HepG2 (cell line): Measurements from ENCODE around the gene ELK1. TPM values are rescaled to one million over a fixed set of nuclear protein-coding genes. Genes with fewer than 3 reads are reported as not detected.

Source experiments
- ATF7 ChIP-seq, 2 experiments: fragments of 450-650 bp in 1 of 2; sonication (generic) in 1 of 2; formaldehyde crosslinking in 1 of 2; IDR thresholded peaks; 2 replicates each; pipeline versions ENCODE4 v1.4.0 to v1.6.1; 2016 to 2020; ENCODE audit warnings: antibody characterized with exemption in 1 of 2, mild to moderate bottlenecking in 1 of 2, missing genetic modification reagents in 1 of 2
- CBFB ChIP-seq: sonication (generic); formaldehyde crosslinking; IDR thresholded peaks from 2 replicates; pipeline ENCODE4 v1.4.0; 2020; ENCODE audit warnings: missing genetic modification reagents
- ELF3 ChIP-seq: IDR thresholded peaks from 2 replicates; pipeline ENCODE4 v1.6.1; 2016; ENCODE audit warnings: missing genetic modification reagents, missing compliant biosample characterization
- GATAD2A ChIP-seq: IDR thresholded peaks from 2 replicates; pipeline ENCODE4 v1.6.1; 2016
- IRX3 ChIP-seq: sonication (generic); formaldehyde crosslinking; IDR thresholded peaks from 2 replicates; pipeline ENCODE4 v1.8.1; 2023; ENCODE audit warnings: mild to moderate bottlenecking, low read depth, missing genetic modification reagents, borderline replicate concordance
- MXI1 ChIP-seq: IDR thresholded peaks from 3 replicates; pipeline ENCODE4 v1.6.1; 2012; ENCODE audit warnings: low read depth, low read length, inconsistent platforms, borderline replicate concordance
- NR2C2 ChIP-seq: sonication (generic); formaldehyde crosslinking; IDR thresholded peaks from 2 replicates; pipeline ENCODE4 v1.4.0; 2020; ENCODE audit warnings: missing genetic modification reagents, mild to moderate bottlenecking, moderate library complexity, borderline replicate concordance
- RAD51 ChIP-seq: fragments of 450-650 bp; IDR thresholded peaks from 2 replicates; pipeline ENCODE4 v1.6.1; 2016; ENCODE audit warnings: borderline replicate concordance
- RARA ChIP-seq: IDR thresholded peaks from 2 replicates; pipeline ENCODE4 v1.6.1; 2016; ENCODE audit warnings: missing genetic modification reagents, missing compliant biosample characterization
- RBFOX2 ChIP-seq: fragments of 200-400 bp; formaldehyde crosslinking; IDR thresholded peaks from 2 replicates; pipeline ENCODE4 v1.6.1; 2017; ENCODE audit warnings: low read depth, mild to moderate bottlenecking, low read length
- RELA ChIP-seq: sonication (generic); formaldehyde crosslinking; IDR thresholded peaks from 2 replicates; pipeline ENCODE4 v1.4.0; 2020; ENCODE audit warnings: missing genetic modification reagents
- SSRP1 ChIP-seq: IDR thresholded peaks from 2 replicates; pipeline ENCODE4 v1.6.1; 2016; ENCODE audit warnings: control low read depth
- STAT5B ChIP-seq: sonication (generic); formaldehyde crosslinking; IDR thresholded peaks from 2 replicates; pipeline ENCODE4 v1.4.0; 2020; ENCODE audit warnings: missing genetic modification reagents
- TOPORS ChIP-seq: sonication (generic); formaldehyde crosslinking; IDR thresholded peaks from 2 replicates; pipeline ENCODE4 v1.8.0; 2023; ENCODE audit warnings: mild to moderate bottlenecking, missing genetic modification reagents
- ZBTB21 ChIP-seq: sonication (generic); formaldehyde crosslinking; IDR thresholded peaks from 2 replicates; pipeline ENCODE4 v1.4.0; 2020; ENCODE audit warnings: missing genetic modification reagents
- ZFX ChIP-seq: sonication (generic); formaldehyde crosslinking; IDR thresholded peaks from 2 replicates; pipeline ENCODE4 v1.4.0; 2020; ENCODE audit warnings: mild to moderate bottlenecking, low read depth, missing genetic modification reagents, moderate library complexity
- ZNF335 ChIP-seq: sonication (generic); formaldehyde crosslinking; IDR thresholded peaks from 2 replicates; pipeline ENCODE4 v1.4.0; 2020; ENCODE audit warnings: missing genetic modification reagents
- ZNF619 ChIP-seq: sonication (generic); formaldehyde crosslinking; IDR thresholded peaks from 2 replicates; pipeline ENCODE4 v1.4.0; 2020; ENCODE audit warnings: mild to moderate bottlenecking, missing genetic modification reagents
- ZNF816 ChIP-seq: sonication (generic); formaldehyde crosslinking; IDR thresholded peaks from 2 replicates; pipeline ENCODE4 v1.8.0; 2022; ENCODE audit warnings: missing genetic modification reagents, mild to moderate bottlenecking, borderline replicate concordance
- ZNF839 ChIP-seq: sonication (generic); formaldehyde crosslinking; IDR thresholded peaks from 2 replicates; pipeline ENCODE4 v1.4.0; 2020; ENCODE audit warnings: missing genetic modification reagents, mild to moderate bottlenecking, borderline replicate concordance
- polyA plus RNA-seq, 8 experiments: library from polyadenylated mRNA; depleted of rRNA in 3 of 8; stranded (reverse) in 7 of 8; unstranded in 1 of 8; fragments of >200 nt; fragmentation: Illumina TruSeq in 4 of 8; extraction: Trizol in 4 of 8; gene quantifications; 2 replicates each; pipeline versions ENCODE4 v1.2.1 to v1.2.3, GENCODE V29; 2011 to 2016; ENCODE audit warnings: low read depth in 4 of 8, missing spikeins in 1 of 8, mixed read lengths in 1 of 8; ENCODE audit not compliant: insufficient read depth in 1 of 8
- total RNA-seq, 5 experiments: library from RNA; depleted of rRNA; stranded (reverse); fragments of >200 nt; fragmentation: Illumina TruSeq; extraction: Trizol; gene quantifications; 2 replicates each; pipeline ENCODE4 v1.2.3, GENCODE V29; 2016; ENCODE audit warnings: low read depth in 1 of 5
- TF ChIP-seq, protein P1 (sequence below): IDR thresholded peaks from 2 replicates; pipeline ENCODE4 v1.6.1; 2012; ENCODE audit warnings: inconsistent platforms
- TF ChIP-seq, protein P2 (sequence below): sonication (generic); formaldehyde crosslinking; IDR thresholded peaks from 2 replicates; pipeline ENCODE4 v1.9.0; 2021; ENCODE audit warnings: missing genetic modification reagents, borderline replicate concordance
- TF ChIP-seq, protein P3 (sequence below): sonication (generic); formaldehyde crosslinking; IDR thresholded peaks from 2 replicates; pipeline ENCODE4 v1.8.0; 2022; ENCODE audit warnings: missing genetic modification reagents, mild to moderate bottlenecking, borderline replicate concordance
- TF ChIP-seq, protein P4 (sequence below): IDR thresholded peaks from 2 replicates; pipeline ENCODE4 v1.6.1; 2016; ENCODE audit warnings: mild to moderate bottlenecking, missing biosample characterization, missing genetic modification reagents
- TF ChIP-seq, protein P5 (sequence below): sonication (generic); formaldehyde crosslinking; IDR thresholded peaks from 2 replicates; pipeline ENCODE4 v1.5.1; 2020; ENCODE audit warnings: mild to moderate bottlenecking, missing genetic modification reagents

The ELK1 gene
- total and polyA plus RNA-seq, 2 of the 13 experiments (the other 11 are each of a cell fraction or from before 2014, with no cell fraction given): 4.3 to 7.2 TPM

- TF ChIP-seq, protein P1, sequence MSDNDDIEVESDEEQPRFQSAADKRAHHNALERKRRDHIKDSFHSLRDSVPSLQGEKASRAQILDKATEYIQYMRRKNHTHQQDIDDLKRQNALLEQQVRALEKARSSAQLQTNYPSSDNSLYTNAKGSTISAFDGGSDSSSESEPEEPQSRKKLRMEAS: peak; percentile 76
- TF ChIP-seq RBFOX2 (peak; percentile 89), RELA (CRISPR knock-in tag) (no peak), SSRP1 (no peak), NR2C2 (CRISPR knock-in tag) (peak; percentile 69), GATAD2A (peak; percentile 18; the same call in 1 of the 2 replicates), IRX3 (0 out of 2 replicates have a peak, but pooled peaks have one; percentile 21), ELF3 (CRISPR knock-in tag) (peak; percentile 48), RARA (no peak), ZNF335 (CRISPR knock-in tag) (peak; percentile 52; the same call in 1 of the 2 replicates), ZBTB21 (no peak), STAT5B (CRISPR knock-in tag) (no peak), ATF7 (IDR thresholded peaks at IDR 0.05) (peak; percentile 57), ATF7 (CRISPR knock-in tag; IDR thresholded peaks at IDR 0.05) (0 out of 2 replicates have a peak, but pooled peaks have one; percentile 48), ZFX (CRISPR knock-in tag) (peak; percentile 95), CBFB (CRISPR knock-in tag) (no peak), ZNF619 (CRISPR knock-in tag) (peak; percentile 42; the same call in 1 of the 2 replicates), MXI1 (peak; percentile 72; the same call in 1 of the 3 replicates), TOPORS (CRISPR knock-in tag) (peak; percentile 25; the same call in 1 of the 2 replicates), ZNF816 (CRISPR knock-in tag) (peak; percentile 81; the same call in 1 of the 2 replicates), ZNF839 (CRISPR knock-in tag) (peak; percentile 60; the same call in 1 of the 2 replicates), RAD51 (no peak)
- TF ChIP-seq, protein P2, sequence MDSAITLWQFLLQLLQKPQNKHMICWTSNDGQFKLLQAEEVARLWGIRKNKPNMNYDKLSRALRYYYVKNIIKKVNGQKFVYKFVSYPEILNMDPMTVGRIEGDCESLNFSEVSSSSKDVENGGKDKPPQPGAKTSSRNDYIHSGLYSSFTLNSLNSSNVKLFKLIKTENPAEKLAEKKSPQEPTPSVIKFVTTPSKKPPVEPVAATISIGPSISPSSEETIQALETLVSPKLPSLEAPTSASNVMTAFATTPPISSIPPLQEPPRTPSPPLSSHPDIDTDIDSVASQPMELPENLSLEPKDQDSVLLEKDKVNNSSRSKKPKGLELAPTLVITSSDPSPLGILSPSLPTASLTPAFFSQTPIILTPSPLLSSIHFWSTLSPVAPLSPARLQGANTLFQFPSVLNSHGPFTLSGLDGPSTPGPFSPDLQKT (CRISPR knock-in tag): no peak
- TF ChIP-seq, protein P3, sequence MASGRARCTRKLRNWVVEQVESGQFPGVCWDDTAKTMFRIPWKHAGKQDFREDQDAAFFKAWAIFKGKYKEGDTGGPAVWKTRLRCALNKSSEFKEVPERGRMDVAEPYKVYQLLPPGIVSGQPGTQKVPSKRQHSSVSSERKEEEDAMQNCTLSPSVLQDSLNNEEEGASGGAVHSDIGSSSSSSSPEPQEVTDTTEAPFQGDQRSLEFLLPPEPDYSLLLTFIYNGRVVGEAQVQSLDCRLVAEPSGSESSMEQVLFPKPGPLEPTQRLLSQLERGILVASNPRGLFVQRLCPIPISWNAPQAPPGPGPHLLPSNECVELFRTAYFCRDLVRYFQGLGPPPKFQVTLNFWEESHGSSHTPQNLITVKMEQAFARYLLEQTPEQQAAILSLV: no peak
- TF ChIP-seq, protein P4, sequence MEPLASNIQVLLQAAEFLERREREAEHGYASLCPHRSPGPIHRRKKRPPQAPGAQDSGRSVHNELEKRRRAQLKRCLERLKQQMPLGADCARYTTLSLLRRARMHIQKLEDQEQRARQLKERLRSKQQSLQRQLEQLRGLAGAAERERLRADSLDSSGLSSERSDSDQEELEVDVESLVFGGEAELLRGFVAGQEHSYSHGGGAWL (CRISPR knock-in tag): 0 out of 2 replicates have a peak, but pooled peaks have one; percentile 49
- TF ChIP-seq, protein P5, sequence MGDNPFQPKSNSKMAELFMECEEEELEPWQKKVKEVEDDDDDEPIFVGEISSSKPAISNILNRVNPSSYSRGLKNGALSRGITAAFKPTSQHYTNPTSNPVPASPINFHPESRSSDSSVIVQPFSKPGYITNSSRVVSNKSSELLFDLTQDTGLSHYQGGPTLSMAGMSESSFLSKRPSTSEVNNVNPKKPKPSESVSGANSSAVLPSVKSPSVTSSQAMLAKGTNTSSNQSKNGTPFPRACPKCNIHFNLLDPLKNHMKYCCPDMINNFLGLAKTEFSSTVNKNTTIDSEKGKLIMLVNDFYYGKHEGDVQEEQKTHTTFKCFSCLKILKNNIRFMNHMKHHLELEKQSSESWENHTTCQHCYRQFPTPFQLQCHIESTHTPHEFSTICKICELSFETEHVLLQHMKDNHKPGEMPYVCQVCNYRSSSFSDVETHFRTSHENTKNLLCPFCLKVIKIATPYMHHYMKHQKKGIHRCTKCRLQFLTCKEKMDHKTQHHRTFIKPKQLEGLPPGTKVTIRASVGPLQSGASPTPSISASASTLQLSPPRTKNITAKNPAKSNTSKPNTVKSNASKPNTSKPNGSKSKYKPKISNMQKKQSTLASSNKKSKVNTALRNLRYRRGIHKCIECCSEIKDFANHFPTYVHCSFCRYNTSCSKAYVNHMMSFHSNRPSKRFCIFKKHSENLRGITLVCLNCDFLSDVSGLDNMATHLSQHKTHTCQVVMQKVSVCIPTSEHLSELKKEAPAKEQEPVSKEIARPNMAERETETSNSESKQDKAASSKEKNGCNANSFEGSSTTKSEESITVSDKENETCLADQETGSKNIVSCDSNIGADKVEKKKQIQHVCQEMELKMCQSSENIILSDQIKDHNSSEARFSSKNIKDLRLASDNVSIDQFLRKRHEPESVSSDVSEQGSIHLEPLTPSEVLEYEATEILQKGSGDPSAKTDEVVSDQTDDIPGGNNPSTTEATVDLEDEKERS: 0 out of 2 replicates have a peak, but pooled peaks have one; percentile 36
Observed at GRCh38 chrX:47658684-47659420, 8.5 kb upstream of the ELK1 start, which contains the start of gene UXT (continued).
